BLaER1 treated with 17β-estradiol and CSF1 and Interleukin-3, amounts not matched to agents 10 nM and 100 nM (cell line): Measurements from ENCODE around the gene CEP295NL.
"Not testable (repeated sequence)": the region's sequence is repeated elsewhere in the genome, so short reads cannot be mapped to it uniquely, and the experiment has no call there.

ENCODE experiments used
- H3K27ac ChIP-seq, 11 experiments: shearing (Covaris generic); formaldehyde crosslinking; 2 replicates each; pipeline ENCODE4 v1.8.1; 2022
- H3K27me3 ChIP-seq, 11 experiments: shearing (Covaris generic); formaldehyde crosslinking; 2 replicates each; pipeline ENCODE4 v1.8.1; 2022
- H3K36me3 ChIP-seq, 11 experiments: shearing (Covaris generic); formaldehyde crosslinking; 2 replicates each; pipeline ENCODE4 v1.8.1; 2022
- H3K4me1 ChIP-seq, 10 experiments: shearing (Covaris generic); formaldehyde crosslinking; 2 replicates each; pipeline ENCODE4 v1.8.1; 2022
- H3K4me2 ChIP-seq, 11 experiments: shearing (Covaris generic); formaldehyde crosslinking; 2 replicates each; pipeline ENCODE4 v1.8.1; 2022
- H3K4me3 ChIP-seq, 10 experiments: shearing (Covaris generic); formaldehyde crosslinking; 2 replicates each; pipeline ENCODE4 v1.8.1; 2022
- H3K9ac ChIP-seq, 11 experiments: shearing (Covaris generic); formaldehyde crosslinking; 2 replicates each; pipeline ENCODE4 v1.8.1; 2022
- H3K9me3 ChIP-seq, 11 experiments: shearing (Covaris generic); formaldehyde crosslinking; replicated peaks in 1 of 11; 2 replicates each; pipeline ENCODE4 v1.8.1; 2022
- H4K20me1 ChIP-seq, 11 experiments: shearing (Covaris generic); formaldehyde crosslinking; 2 replicates each; pipeline ENCODE4 v1.8.1; 2022
- Cebpa-rat ChIP-seq, 11 experiments: shearing (Covaris generic); IDR thresholded peaks; 2 replicates each; pipeline ENCODE4 v1.8.1; 2022

The CEP295NL gene

GRCh38 chr17:78904371-78904770 lies 1.4 kb upstream of the CEP295NL start:
- Histone ChIP-seq H3K9ac (peak overlapping the region in 1 of 11 experiments; percentile 8; a peak in 2 of 22 replicates), H3K4me2 (peak overlapping the region; percentile 13 to 69 (median 50); a peak in 19 of 22 replicates), H3K27me3 (no peaks in the 10 kb centered on the region), H3K36me3 (peaks cover 15 to 89% (median 56%) of the 10 kb centered on the region in 11 experiments), H3K27ac (peak overlapping the region in 5 of 11 experiments; percentile 11 to 51 (median 26); a peak in 6 of 22 replicates), H4K20me1 (peaks cover 37 to 100% (median 72%) of the 10 kb centered on the region in 11 experiments; a peak in 21 of 22 replicates), H3K9me3 (no peaks in the 10 kb centered on the region), H3K4me1 (peaks cover 25 to 51% (median 35%) of the 10 kb centered on the region in 10 experiments), H3K4me3 (no peak overlapping the region)
- no peak for TF ChIP-seq Cebpa-rat (IDR thresholded peaks at IDR 0.05)

GRCh38 chr17:78902231-78902630 lies 770 bp downstream of the CEP295NL start:
- peaks cover 25 to 94% (median 70%) of the 10 kb centered on the region in 11 experiments for H3K36me3 ChIP-seq
- not testable (repeated sequence) for H3K9me3 ChIP-seq, H3K27me3 ChIP-seq, H3K9ac ChIP-seq, H3K4me3 ChIP-seq
- H3K27ac ChIP-seq: peak overlapping the region in 2 of 11 experiments; percentile 11 to 40; a peak in 5 of 22 replicates
- H3K4me1 ChIP-seq: peaks cover 25 to 49% (median 32%) of the 10 kb centered on the region in 10 experiments
- peaks cover 48 to 100% (median 79%) of the 10 kb centered on the region in 11 experiments; a peak in 21 of 22 replicates for H4K20me1 ChIP-seq
- H3K4me2 ChIP-seq: 0 out of 22 replicates have a peak overlapping the region, but pooled peaks of 1 of the 11 experiments have one; percentile 40

GRCh38 chr17:78901806-78902205 lies 1.2 kb downstream of the CEP295NL start:
- Histone ChIP-seq H3K9me3 (no peaks in the 10 kb centered on the region), H3K36me3 (peaks cover 25 to 92% (median 70%) of the 10 kb centered on the region in 11 experiments), H3K4me2 (no peak overlapping the region), H3K4me1 (peaks cover 25 to 53% (median 32%) of the 10 kb centered on the region in 10 experiments), H3K27ac (peak overlapping the region in 1 of 11 experiments; percentile 34; a peak in 1 of 22 replicates), H3K9ac (no peak overlapping the region; a peak in 1 of 22 replicates), H3K4me3 (no peak overlapping the region), H3K27me3 (no peaks in the 10 kb centered on the region), H4K20me1 (peaks cover 44 to 100% (median 81%) of the 10 kb centered on the region in 11 experiments; a peak in 21 of 22 replicates)
- TF ChIP-seq Cebpa-rat (IDR thresholded peaks at IDR 0.05): no peak

DNA sequence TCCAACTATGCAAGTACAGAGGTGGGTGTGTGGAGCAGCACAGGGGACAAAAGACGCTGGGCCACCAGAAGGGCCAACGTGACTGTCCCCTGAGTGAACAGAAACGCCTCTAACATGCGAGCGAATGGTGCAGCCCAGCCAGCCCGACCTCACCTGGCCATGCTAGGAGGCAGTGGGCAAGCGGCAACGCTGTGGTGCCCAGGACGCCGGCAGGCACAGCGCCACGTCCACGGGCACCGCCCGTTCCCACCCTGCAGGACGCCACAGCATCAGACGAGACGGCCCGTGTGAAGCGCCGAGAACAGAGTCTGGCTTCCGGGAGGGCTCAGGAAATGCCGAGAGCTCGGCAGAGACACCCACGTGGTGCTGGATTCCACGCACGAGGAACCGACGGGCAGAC lies 2.2 kb downstream of the CEP295NL start:
- H3K4me3 ChIP-seq: no peak overlapping the region
- no peaks in the 10 kb centered on the region for H3K27me3 ChIP-seq
- H3K36me3 ChIP-seq: peaks cover 25 to 97% (median 67%) of the 10 kb centered on the region in 11 experiments
- TF ChIP-seq Cebpa-rat (IDR thresholded peaks at IDR 0.05): no peak
- no peak overlapping the region for H3K27ac ChIP-seq
- 0 out of 22 replicates have a peak overlapping the region, but pooled peaks of 1 of the 11 experiments have one; percentile 24 for H3K9ac ChIP-seq
- H3K4me2 ChIP-seq: no peak overlapping the region
- peaks cover 53 to 100% (median 90%) of the 10 kb centered on the region in 11 experiments; a peak in 21 of 22 replicates for H4K20me1 ChIP-seq
- H3K9me3 ChIP-seq: no peaks in the 10 kb centered on the region
- H3K4me1 ChIP-seq: peaks cover 34 to 59% (median 40%) of the 10 kb centered on the region in 10 experiments

DNA sequence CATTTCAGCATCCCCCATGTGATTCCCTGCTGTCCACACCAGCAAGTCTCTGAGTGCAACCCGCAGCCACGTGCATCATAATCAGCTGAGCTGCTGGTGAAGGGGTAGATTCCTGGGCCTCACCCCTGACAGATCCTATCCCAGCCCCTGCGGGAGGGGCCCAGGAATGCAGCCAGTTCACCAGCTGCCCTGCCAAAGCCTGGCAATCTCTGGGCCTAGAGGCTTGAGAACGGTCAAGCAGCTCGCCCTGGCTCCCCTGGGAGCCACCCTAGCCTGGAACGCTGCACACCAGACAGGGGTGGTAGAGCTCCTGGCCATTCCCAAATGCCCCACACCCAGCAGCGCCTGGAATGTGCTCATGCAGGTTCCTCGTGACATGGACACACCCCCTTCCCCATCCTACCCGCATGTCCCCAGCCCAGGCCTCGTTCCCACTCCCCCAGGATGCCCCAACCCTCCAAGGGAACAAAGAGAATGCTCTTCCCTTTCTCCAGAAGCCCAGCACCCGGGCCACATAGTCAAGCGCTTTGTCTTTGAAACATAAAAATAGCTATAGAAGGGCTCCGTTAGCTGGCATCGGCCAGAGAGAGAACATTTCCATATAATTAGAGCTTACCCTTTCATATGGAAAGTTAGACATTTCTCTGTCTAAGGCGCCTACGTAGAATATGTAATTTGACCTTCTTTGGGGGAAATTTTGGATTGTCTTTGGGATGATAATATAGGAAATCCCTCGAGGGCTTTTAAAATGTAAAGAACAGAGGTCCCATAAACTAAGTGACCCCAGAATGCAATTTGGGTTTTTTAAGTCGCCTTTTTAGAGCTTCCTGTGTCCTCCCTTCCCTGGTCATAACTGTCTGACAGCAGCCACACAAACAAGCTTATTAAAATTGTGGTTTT lies 3.4 kb downstream of the CEP295NL start:
- H4K20me1 ChIP-seq: peaks cover 60 to 100% (median 94%) of the 10 kb centered on the region in 11 experiments; a peak in 21 of 22 replicates
- peak overlapping the region in 2 of 11 experiments; percentile 8 to 30; a peak in 1 of 22 replicates for H3K27ac ChIP-seq
- H3K27me3 ChIP-seq: no peaks in the 10 kb centered on the region
- H3K9ac ChIP-seq: no peak overlapping the region
- H3K4me2 ChIP-seq: no peak overlapping the region
- no peak for TF ChIP-seq Cebpa-rat (IDR thresholded peaks at IDR 0.05)
- H3K9me3 ChIP-seq: no peaks in the 10 kb centered on the region
- H3K36me3 ChIP-seq: peaks cover 25 to 89% (median 60%) of the 10 kb centered on the region in 11 experiments
- H3K4me1 ChIP-seq: peaks cover 39 to 59% (median 44%) of the 10 kb centered on the region in 10 experiments
- no peak overlapping the region for H3K4me3 ChIP-seq

DNA sequence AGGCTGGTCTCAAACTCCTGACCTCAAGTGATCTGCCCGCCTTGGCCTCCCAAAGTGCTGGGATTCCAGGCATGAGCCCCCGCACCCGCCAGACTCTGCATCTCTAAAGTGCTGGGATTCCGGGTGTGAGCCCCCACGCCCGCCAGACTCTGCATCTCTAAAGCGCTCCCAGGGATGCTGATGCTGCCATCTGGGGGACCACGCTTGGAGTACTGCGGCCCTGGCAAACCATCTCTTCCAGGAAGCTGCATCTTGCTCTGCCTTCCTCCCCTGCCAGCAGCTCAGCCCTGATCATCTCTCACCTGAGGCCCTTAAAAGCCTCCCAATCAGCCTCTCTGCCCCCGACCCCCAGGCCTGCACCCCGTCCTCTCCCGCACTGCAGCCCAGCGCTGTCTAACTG lies 4.1 kb downstream of the CEP295NL start:
- no peak for TF ChIP-seq Cebpa-rat (IDR thresholded peaks at IDR 0.05)
- H3K36me3 ChIP-seq: peaks cover 25 to 82% (median 53%) of the 10 kb centered on the region in 11 experiments
- no peak overlapping the region for H3K9ac ChIP-seq
- peak overlapping the region in 1 of 11 experiments; percentile 8; a peak in 1 of 22 replicates for H3K27ac ChIP-seq
- H3K9me3 ChIP-seq: no peaks in the 10 kb centered on the region
- no peak overlapping the region for H3K4me3 ChIP-seq
- H3K4me1 ChIP-seq: peaks cover 39 to 59% (median 44%) of the 10 kb centered on the region in 10 experiments
- H3K27me3 ChIP-seq: no peaks in the 10 kb centered on the region
- no peak overlapping the region for H3K4me2 ChIP-seq
- H4K20me1 ChIP-seq: peaks cover 62 to 100% (median 95%) of the 10 kb centered on the region in 11 experiments

GRCh38 chr17:78898075-78898836 lies 4.7 kb downstream of the CEP295NL start:
- no peak overlapping the region for H3K4me3 ChIP-seq
- no peak for TF ChIP-seq Cebpa-rat (IDR thresholded peaks at IDR 0.05)
- H3K27ac ChIP-seq: no peak overlapping the region
- H3K4me2 ChIP-seq: no peak overlapping the region
- H4K20me1 ChIP-seq: peaks cover 62 to 100% (median 95%) of the 10 kb centered on the region in 11 experiments
- H3K9ac ChIP-seq: no peak overlapping the region
- peaks cover 39 to 59% (median 44%) of the 10 kb centered on the region in 10 experiments for H3K4me1 ChIP-seq
- H3K9me3 ChIP-seq: no peaks in the 10 kb centered on the region
- no peaks in the 10 kb centered on the region for H3K27me3 ChIP-seq
- peaks cover 25 to 78% (median 53%) of the 10 kb centered on the region in 11 experiments for H3K36me3 ChIP-seq

DNA sequence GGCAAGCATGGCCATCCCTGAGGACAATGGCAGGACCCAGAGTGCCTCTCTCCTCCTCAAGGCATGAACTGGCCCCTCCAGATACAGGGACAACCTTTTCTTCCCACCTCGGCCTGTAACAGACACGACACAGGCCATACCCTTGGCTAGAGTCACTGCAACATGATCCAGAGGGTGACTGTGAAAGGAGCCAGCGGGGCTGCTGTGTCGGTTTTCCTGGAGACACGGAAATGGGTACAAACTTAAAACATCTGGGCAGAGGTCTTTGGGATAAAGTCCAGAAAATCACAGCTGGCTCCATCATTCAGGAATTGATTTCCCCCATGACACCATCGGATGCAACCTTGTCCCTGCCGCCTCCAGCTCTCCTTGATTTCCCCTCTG lies 5.3 kb downstream of the CEP295NL start:
- H4K20me1 ChIP-seq: peaks cover 57 to 100% (median 95%) of the 10 kb centered on the region in 11 experiments

More for the DNA sequence above, 5.3 kb downstream of the CEP295NL start:
- Histone ChIP-seq H3K27ac (0 out of 22 replicates have a peak overlapping the region, but pooled peaks of 1 of the 11 experiments have one; percentile 18), H3K27me3 (no peaks in the 10 kb centered on the region), H3K4me2 (peak overlapping the region in 1 of 11 experiments; percentile 16; a peak in 1 of 22 replicates), H3K4me3 (no peak overlapping the region), H3K36me3 (peaks cover 22 to 73% (median 48%) of the 10 kb centered on the region in 11 experiments), H3K9me3 (no peaks in the 10 kb centered on the region), H3K4me1 (peaks cover 39 to 60% (median 44%) of the 10 kb centered on the region in 10 experiments), H3K9ac (no peak overlapping the region)
- TF ChIP-seq Cebpa-rat (IDR thresholded peaks at IDR 0.05): no peak
